A673 (cell line): ENCODE results near the gene LRRTM3.

Experiments
- EZH2 ChIP-seq: fragments of 200-600 bp; sonication (generic); IDR thresholded peaks from 2 replicates; pipeline ENCODE4 v1.6.1; 2017; ENCODE audit warnings: borderline replicate concordance, low read depth, mild to moderate bottlenecking, mixed read lengths, antibody characterized with exemption, low read length; ENCODE audit not compliant: poor library complexity, severe bottlenecking
- TF ChIP-seq, protein P1 (sequence below): fragments of 300-800, 200-600 bp; sonication (generic); conservative IDR thresholded peaks from 2 replicates; pipeline ENCODE4 v1.5.1; 2017; ENCODE audit warnings: low read depth, mild to moderate bottlenecking, antibody characterized with exemption, low read length, moderate library complexity, mixed read lengths

DNA sequence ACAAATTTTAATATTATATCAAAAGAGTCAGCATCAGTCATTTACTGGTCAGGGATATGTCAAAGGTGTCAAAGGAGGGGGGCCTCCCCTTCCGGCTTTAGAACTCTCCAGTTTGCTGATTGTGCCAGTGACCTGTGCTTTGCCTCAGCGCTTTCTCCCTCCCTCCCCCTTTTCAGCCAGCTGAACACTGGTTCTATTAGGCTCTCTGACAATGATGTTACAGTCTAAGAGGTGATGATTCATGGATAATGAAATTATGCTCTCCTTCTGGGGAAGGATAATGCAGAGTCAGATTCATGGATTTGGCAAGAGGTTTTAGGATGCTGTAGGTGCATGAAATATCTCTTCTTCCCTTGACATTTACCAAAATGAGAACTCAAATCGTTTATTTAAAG lies 6.1 kb downstream of the LRRTM3 start:
- TF ChIP-seq, protein P1, sequence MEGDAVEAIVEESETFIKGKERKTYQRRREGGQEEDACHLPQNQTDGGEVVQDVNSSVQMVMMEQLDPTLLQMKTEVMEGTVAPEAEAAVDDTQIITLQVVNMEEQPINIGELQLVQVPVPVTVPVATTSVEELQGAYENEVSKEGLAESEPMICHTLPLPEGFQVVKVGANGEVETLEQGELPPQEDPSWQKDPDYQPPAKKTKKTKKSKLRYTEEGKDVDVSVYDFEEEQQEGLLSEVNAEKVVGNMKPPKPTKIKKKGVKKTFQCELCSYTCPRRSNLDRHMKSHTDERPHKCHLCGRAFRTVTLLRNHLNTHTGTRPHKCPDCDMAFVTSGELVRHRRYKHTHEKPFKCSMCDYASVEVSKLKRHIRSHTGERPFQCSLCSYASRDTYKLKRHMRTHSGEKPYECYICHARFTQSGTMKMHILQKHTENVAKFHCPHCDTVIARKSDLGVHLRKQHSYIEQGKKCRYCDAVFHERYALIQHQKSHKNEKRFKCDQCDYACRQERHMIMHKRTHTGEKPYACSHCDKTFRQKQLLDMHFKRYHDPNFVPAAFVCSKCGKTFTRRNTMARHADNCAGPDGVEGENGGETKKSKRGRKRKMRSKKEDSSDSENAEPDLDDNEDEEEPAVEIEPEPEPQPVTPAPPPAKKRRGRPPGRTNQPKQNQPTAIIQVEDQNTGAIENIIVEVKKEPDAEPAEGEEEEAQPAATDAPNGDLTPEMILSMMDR: no peak
- TF ChIP-seq EZH2: no peak
